ENCODE measurements around the gene CDH4. TPM values are rescaled to one million over a fixed set of nuclear protein-coding genes. Genes with fewer than 3 reads are reported as not detected.
A peak's percentile ranks its signal among the peaks of the same experiment; 100 is the strongest.

Gene CDH4
- total and polyA plus RNA-seq, 2 donors from 2014 or later = 1.1 TPM; not detected in 1

DNA sequence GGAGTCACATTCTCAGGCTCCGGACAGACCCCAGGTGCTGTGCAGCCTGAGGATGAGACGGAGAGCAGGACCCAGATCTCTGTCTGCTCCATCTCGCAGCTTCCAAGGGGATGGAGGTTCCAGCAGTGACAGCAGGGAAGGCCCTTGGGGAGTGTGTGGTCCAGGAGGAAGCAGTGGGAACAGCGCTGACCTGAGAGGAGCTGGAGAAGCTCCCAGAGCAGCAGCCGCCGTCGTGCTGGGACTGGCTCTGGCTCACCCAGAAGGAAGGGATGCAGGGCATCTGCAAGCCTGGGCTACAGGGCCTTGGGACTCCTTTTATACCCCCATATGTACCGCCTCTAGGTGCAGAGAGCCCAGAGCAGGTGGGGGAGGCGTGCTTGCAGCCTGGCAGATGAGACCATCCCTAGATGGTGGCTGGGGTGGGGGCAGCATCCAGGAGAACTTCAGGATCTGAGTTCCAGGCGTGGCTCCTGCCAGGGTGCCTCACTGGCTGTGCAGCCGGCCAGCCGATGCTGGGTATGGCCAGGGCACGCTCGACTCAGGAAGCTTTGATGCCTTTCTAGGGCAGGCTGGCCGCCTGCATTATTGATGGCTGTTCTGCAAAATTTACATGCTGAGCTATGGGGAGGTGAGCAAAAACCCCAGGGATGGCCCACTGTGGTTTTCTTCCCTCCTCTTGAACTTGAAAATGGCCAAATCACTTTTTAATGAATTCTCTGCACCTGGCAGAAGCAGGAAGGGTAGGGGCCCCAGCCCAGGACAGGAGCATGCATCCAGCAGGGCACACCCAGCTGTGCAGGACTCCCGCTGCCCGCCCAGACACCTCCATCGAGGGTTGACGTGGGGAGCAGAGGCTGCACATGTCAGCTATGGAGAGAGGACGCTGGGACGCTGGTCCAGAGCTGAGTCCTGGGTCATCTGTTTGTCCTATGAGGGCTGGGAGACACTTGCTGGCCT is 634.0 kb downstream of the CDH4 start:
- FAIRE-seq (no peak), DNase-seq (peak in 1 of 5 donors; percentile 66)
- no peaks in the 10 kb centered on the region for H3K9me3 ChIP-seq (ENCODE audit: control insufficient read depth in 2 of 3, insufficient read depth in 1 of 3, low read length in 3 of 3)
- peaks cover 0 to 3% (median 0%) of the 10 kb centered on the region in 3 donors for H3K4me1 ChIP-seq (ENCODE audit: control insufficient read depth in 2 of 3, insufficient read depth in 2 of 3, low read depth in 1 of 3, low read length in 3 of 3)
- H3K9ac ChIP-seq (ENCODE audit: low read length in 3 of 3) = no peak overlapping the region
- TF ChIP-seq, protein P1, sequence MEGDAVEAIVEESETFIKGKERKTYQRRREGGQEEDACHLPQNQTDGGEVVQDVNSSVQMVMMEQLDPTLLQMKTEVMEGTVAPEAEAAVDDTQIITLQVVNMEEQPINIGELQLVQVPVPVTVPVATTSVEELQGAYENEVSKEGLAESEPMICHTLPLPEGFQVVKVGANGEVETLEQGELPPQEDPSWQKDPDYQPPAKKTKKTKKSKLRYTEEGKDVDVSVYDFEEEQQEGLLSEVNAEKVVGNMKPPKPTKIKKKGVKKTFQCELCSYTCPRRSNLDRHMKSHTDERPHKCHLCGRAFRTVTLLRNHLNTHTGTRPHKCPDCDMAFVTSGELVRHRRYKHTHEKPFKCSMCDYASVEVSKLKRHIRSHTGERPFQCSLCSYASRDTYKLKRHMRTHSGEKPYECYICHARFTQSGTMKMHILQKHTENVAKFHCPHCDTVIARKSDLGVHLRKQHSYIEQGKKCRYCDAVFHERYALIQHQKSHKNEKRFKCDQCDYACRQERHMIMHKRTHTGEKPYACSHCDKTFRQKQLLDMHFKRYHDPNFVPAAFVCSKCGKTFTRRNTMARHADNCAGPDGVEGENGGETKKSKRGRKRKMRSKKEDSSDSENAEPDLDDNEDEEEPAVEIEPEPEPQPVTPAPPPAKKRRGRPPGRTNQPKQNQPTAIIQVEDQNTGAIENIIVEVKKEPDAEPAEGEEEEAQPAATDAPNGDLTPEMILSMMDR (IDR thresholded peaks at IDR 0.05; ENCODE audit: borderline replicate concordance, extremely low read depth, insufficient read depth) = no peak
- no peaks in the 10 kb centered on the region for H3K36me3 ChIP-seq (ENCODE audit: control insufficient read depth in 2 of 3, insufficient read depth in 3 of 3, low read length in 3 of 3)
- intact Hi-C loops (cut with DNase I) = no loop called here
- no peak overlapping the region for H3K27ac ChIP-seq (ENCODE audit: low read depth in 2 of 2, low read length in 2 of 2)
- no peaks in the 10 kb centered on the region for H3K27me3 ChIP-seq (ENCODE audit: control insufficient read depth, insufficient read depth, low read length)
- no peak overlapping the region for H3K4me3 ChIP-seq (ENCODE audit: low read length in 3 of 3)

DNA sequence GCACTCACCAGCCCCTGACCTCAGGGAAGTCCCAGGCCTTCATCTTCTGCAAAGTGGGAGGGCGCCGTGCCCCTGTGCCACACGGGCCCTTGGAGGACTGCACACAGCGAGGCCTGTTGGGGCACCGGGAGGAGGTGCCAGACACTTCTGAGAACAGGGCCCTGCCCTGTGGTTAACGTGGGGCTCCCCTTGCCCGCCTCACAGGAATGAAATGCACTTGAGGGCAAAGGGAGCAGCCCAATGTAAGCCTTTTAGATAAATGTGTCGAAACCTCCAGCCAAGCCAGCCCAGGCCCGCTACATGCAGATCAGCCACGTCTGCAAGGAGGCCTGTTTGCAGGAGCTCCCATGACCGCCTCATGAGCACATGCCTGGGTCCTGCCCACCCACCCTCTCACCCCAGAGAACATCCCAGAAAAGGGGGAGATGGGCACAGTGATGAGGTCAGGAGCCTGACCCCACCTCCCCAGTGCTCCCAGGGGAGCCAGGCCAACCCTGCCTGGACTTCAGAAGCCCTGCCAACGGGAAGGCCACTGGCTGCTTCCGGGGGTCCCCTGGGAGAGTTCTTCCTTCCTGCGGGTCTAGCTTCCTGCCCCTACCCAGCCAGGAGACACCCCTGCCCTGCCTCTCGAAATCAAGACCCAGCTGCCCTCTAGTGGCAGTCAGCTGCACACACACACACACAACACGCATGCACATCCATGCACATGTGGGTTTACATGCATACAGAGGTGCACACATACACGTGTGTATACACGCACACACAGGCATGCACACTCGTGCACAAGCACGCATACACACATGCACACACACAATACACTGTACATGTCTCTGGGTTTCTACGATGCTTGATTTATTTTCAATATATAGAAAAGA is 634.9 kb downstream of the CDH4 start:
- Histone ChIP-seq H3K4me1 (ENCODE audit: control insufficient read depth in 2 of 3, insufficient read depth in 2 of 3, low read depth in 1 of 3, low read length in 3 of 3) (peaks cover 0 to 3% (median 0%) of the 10 kb centered on the region in 3 donors), H3K9ac (ENCODE audit: low read length in 3 of 3) (no peak overlapping the region), H3K9me3 (ENCODE audit: control insufficient read depth in 2 of 3, insufficient read depth in 1 of 3, low read length in 3 of 3) (no peaks in the 10 kb centered on the region), H3K27me3 (ENCODE audit: control insufficient read depth, insufficient read depth, low read length) (no peaks in the 10 kb centered on the region), H3K4me3 (ENCODE audit: low read length in 3 of 3) (no peak overlapping the region), H3K27ac (ENCODE audit: low read depth in 2 of 2, low read length in 2 of 2) (no peak overlapping the region), H3K36me3 (ENCODE audit: control insufficient read depth in 2 of 3, insufficient read depth in 3 of 3, low read length in 3 of 3) (no peaks in the 10 kb centered on the region)
- intact Hi-C loops (cut with DNase I) = no loop called here
- TF ChIP-seq, protein P1 (IDR thresholded peaks at IDR 0.05; ENCODE audit: borderline replicate concordance, extremely low read depth, insufficient read depth) = peak; percentile 65
- DNase-seq (peak; percentile 37 to 74 (median 68)), FAIRE-seq (no peak)

DNA sequence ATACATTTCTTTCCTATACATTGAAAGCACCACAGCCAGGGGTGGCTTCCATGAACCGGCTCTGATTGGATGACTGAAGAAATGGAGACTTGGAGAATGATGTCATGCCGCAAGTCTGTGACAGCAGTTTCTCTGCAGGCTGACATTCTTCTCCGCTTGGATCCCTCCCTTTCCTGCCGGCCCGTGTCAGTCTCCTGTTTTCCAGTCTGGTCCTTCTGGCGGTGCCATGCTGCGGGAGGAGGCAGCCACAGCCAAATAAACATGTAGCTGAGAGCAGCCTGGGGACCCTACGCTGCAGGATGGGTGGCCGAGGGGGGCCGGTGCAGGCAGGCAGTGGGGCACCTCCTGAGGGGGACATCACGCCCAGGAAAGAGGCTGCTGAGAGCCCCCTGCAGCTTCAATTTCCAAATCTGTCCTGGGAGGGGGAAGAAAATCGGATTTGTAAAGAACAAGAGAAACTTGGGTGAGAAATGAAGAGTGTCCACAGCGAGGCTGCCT is 635.6 kb downstream of the CDH4 start:
- no peaks in the 10 kb centered on the region for H3K9me3 ChIP-seq (ENCODE audit: control insufficient read depth in 2 of 3, insufficient read depth in 1 of 3, low read length in 3 of 3)
- H3K36me3 ChIP-seq (ENCODE audit: control insufficient read depth in 2 of 3, insufficient read depth in 3 of 3, low read length in 3 of 3) = no peaks in the 10 kb centered on the region
- no peak overlapping the region for H3K4me3 ChIP-seq (ENCODE audit: low read length in 3 of 3)
- H3K9ac ChIP-seq (ENCODE audit: low read length in 3 of 3) = no peak overlapping the region
- peaks cover 0 to 3% (median 0%) of the 10 kb centered on the region in 3 donors for H3K4me1 ChIP-seq (ENCODE audit: control insufficient read depth in 2 of 3, insufficient read depth in 2 of 3, low read depth in 1 of 3, low read length in 3 of 3)
- no peak overlapping the region for H3K27ac ChIP-seq (ENCODE audit: low read depth in 2 of 2, low read length in 2 of 2)
- H3K27me3 ChIP-seq (ENCODE audit: control insufficient read depth, insufficient read depth, low read length) = no peaks in the 10 kb centered on the region
- FAIRE-seq (no peak), DNase-seq (peak in 1 of 5 donors; percentile 52)
- TF ChIP-seq, protein P1 (IDR thresholded peaks at IDR 0.05; ENCODE audit: borderline replicate concordance, extremely low read depth, insufficient read depth) = no peak
- intact Hi-C loops (cut with DNase I) = no loop called here

Data from kidney (tissue), 14 donors.